A673 (cell line): ENCODE measurements around the gene CHMP1B. TPM values are rescaled to one million over a fixed set of nuclear protein-coding genes. Genes with fewer than 3 reads are reported as not detected.

Source experiments
- Bru-seq: library from RNA; stranded (reverse); fragments of 400-500 nt; gene quantifications from one replicate; lab custom pipeline; 2021; lab: Mats Ljungman, UMichigan
- BruChase-seq, 2 experiments: library from RNA; stranded (reverse); fragments of 400-500 nt; gene quantifications; one replicate each; lab custom pipeline; 2021; lab: Mats Ljungman, UMichigan
- BruUV-seq: library from RNA; stranded (reverse); fragments of 400-500 nt; replicated peaks from 2 replicates; lab custom pipeline; 2021; lab: Mats Ljungman, UMichigan
- CTCF ChIA-PET: fragments of 300-600 bp; sonication (Branson Sonifier 250); formaldehyde crosslinking; loops from one replicate; lab custom pipeline; 2022; ENCODE audit warnings: antibody characterized with exemption; lab: Charles Lee
- POLR2A ChIA-PET: fragments of 300-600 bp; sonication (Branson Sonifier 250); formaldehyde crosslinking; loops from one replicate; lab custom pipeline; 2022; ENCODE audit warnings: antibody characterized with exemption; ENCODE audit not compliant: low non-redundant PET; lab: Charles Lee
- DNase-seq: peaks from one replicate; pipeline ENCODE4 v3.0.0-alpha.2; 2015; ENCODE audit warnings: low spot score
- H3K27ac ChIP-seq: fragments of 200-600 bp; sonication (generic); 2 replicates; pipeline ENCODE4 v1.5.1; 2016; ENCODE audit warnings: mixed run types, low read depth, mild to moderate bottlenecking, mixed read lengths, antibody characterized with exemption, low read length; ENCODE audit not compliant: poor library complexity, severe bottlenecking
- H3K27me3 ChIP-seq: fragments of 200-600 bp; sonication (generic); replicated peaks from 2 replicates; pipeline ENCODE4 v1.6.1; 2017; ENCODE audit warnings: mixed run types, low read depth, mild to moderate bottlenecking, mixed read lengths, antibody characterized with exemption, low read length; ENCODE audit not compliant: insufficient read depth, poor library complexity
- H3K36me3 ChIP-seq: fragments of 200-600 bp; sonication (generic); 2 replicates; pipeline ENCODE4 v1.6.1; 2016; ENCODE audit warnings: mixed run types, mild to moderate bottlenecking, mixed read lengths, antibody characterized with exemption, low read length; ENCODE audit not compliant: insufficient read depth, poor library complexity, severe bottlenecking
- H3K4me1 ChIP-seq: fragments of 200-600 bp; sonication (generic); 2 replicates; pipeline ENCODE4 v1.6.1; 2017; ENCODE audit warnings: mixed run types, mild to moderate bottlenecking, mixed read lengths, antibody characterized with exemption, low read length; ENCODE audit not compliant: insufficient read depth, poor library complexity, severe bottlenecking
- H3K4me3 ChIP-seq: fragments of 200-600 bp; sonication (generic); 2 replicates; pipeline ENCODE4 v1.5.1; 2016; ENCODE audit warnings: low read depth, mixed run types, mild to moderate bottlenecking, mixed read lengths, low read length; ENCODE audit not compliant: poor library complexity, severe bottlenecking
- H3K9me3 ChIP-seq: fragments of 200-600 bp; sonication (generic); 2 replicates; pipeline ENCODE4 v1.6.1; 2016; ENCODE audit warnings: mixed run types, low read depth, mild to moderate bottlenecking, mixed read lengths, antibody characterized with exemption, low read length; ENCODE audit not compliant: poor library complexity, severe bottlenecking
- EZH2 ChIP-seq: fragments of 200-600 bp; sonication (generic); IDR thresholded peaks from 2 replicates; pipeline ENCODE4 v1.6.1; 2017; ENCODE audit warnings: borderline replicate concordance, low read depth, mild to moderate bottlenecking, mixed read lengths, antibody characterized with exemption, low read length; ENCODE audit not compliant: poor library complexity, severe bottlenecking
- intact Hi-C: fragments of 100-400 bp; cut with micrococcal nuclease; formaldehyde crosslinking; loops from one replicate; pipeline ENCODE4 v1.10.0; 2022; ENCODE audit not compliant: unreplicated experiment
- long read RNA-seq: library from polyadenylated mRNA; stranded (forward); transcript quantifications from one replicate; pipeline ENCODE4 v2.0.0, GENCODE V29; 2022
- total RNA-seq: library from RNA; stranded (reverse); gene quantifications from 2 replicates; pipeline ENCODE4 v1.2.3, GENCODE V29; 2021
- TF ChIP-seq, protein P1 (sequence below): fragments of 300-800, 200-600 bp; sonication (generic); conservative IDR thresholded peaks from 2 replicates; pipeline ENCODE4 v1.5.1; 2017; ENCODE audit warnings: low read depth, mild to moderate bottlenecking, antibody characterized with exemption, low read length, moderate library complexity, mixed read lengths

CHMP1B gene, protein sequence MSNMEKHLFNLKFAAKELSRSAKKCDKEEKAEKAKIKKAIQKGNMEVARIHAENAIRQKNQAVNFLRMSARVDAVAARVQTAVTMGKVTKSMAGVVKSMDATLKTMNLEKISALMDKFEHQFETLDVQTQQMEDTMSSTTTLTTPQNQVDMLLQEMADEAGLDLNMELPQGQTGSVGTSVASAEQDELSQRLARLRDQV
- total RNA-seq = 17.1 and 19.1 TPM in 2 replicates
- Bru-seq, nascent RNA = percentile 85 among the genes with signal in this experiment
- percentile 97 among the genes with signal in this experiment for BruChase-seq, experiment 1, labeled RNA remaining after a 2-hour chase
- percentile 92 among the genes with signal in this experiment for BruChase-seq, experiment 2, labeled RNA remaining after a 6-hour chase
- long read RNA-seq, transcript CHMP1B-201 (1 exons, 3,054 nt) = major isoform, 49 of 49 reads
- long read RNA-seq, partial matches to known transcripts = 0 of 49 reads
- long read RNA-seq, other reads (novel, unspliced or antisense) = 0 of 49 reads

DNA sequence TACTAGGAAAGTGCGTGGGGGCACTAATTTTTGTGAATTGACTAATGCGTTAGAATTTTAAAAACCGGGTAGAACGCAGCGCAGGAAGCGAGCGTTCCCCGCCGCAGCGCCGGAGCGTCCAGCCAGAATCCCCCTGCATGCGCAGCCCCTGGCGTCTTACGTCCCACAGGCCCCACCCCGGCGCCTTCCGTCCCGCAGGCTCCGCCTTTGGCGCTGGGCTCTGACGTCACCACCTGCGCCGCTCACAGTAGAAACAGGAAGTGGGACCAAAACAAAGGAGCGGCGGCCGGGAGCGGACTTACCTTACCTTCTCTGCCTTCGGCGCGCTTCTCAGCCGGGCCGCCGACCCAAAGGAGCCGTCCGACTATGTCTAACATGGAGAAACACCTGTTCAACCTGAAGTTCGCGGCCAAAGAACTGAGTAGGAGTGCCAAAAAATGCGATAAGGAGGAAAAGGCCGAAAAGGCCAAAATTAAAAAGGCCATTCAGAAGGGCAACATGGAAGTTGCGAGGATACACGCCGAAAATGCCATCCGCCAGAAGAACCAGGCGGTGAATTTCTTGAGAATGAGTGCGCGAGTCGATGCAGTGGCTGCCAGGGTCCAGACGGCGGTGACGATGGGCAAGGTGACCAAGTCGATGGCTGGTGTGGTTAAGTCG is at the start of gene CHMP1B:
TSS of gene CHMP1B (plus strand) at position 268 of the 660 bp plus-strand sequence. CDS start at position 367, 99 bp downstream.
- POLR2A ChIA-PET = no interaction called here
- Histone ChIP-seq H3K4me1 (peaks cover 3% of the 10 kb centered on the region), H3K27ac (peak within 1 kb of the TSS; percentile 80), H3K36me3 (no peaks in the 10 kb centered on the region), H3K9me3 (no peaks in the 10 kb centered on the region), H3K4me3 (peak within 1 kb of the TSS; percentile 82), H3K27me3 (peaks cover 4% of the 10 kb centered on the region)
- BruUV-seq = no TSS peak
- intact Hi-C loops = loop anchor here (10.0 kb wide), 1 partner anchor 134 kb away; the partner anchor contains the start of gene IMPA2
- CTCF ChIA-PET = no interaction called here
- peak; percentile 98 for DNase-seq
- TF ChIP-seq, protein P1, sequence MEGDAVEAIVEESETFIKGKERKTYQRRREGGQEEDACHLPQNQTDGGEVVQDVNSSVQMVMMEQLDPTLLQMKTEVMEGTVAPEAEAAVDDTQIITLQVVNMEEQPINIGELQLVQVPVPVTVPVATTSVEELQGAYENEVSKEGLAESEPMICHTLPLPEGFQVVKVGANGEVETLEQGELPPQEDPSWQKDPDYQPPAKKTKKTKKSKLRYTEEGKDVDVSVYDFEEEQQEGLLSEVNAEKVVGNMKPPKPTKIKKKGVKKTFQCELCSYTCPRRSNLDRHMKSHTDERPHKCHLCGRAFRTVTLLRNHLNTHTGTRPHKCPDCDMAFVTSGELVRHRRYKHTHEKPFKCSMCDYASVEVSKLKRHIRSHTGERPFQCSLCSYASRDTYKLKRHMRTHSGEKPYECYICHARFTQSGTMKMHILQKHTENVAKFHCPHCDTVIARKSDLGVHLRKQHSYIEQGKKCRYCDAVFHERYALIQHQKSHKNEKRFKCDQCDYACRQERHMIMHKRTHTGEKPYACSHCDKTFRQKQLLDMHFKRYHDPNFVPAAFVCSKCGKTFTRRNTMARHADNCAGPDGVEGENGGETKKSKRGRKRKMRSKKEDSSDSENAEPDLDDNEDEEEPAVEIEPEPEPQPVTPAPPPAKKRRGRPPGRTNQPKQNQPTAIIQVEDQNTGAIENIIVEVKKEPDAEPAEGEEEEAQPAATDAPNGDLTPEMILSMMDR = no peak
- TF ChIP-seq EZH2 = no peak

DNA sequence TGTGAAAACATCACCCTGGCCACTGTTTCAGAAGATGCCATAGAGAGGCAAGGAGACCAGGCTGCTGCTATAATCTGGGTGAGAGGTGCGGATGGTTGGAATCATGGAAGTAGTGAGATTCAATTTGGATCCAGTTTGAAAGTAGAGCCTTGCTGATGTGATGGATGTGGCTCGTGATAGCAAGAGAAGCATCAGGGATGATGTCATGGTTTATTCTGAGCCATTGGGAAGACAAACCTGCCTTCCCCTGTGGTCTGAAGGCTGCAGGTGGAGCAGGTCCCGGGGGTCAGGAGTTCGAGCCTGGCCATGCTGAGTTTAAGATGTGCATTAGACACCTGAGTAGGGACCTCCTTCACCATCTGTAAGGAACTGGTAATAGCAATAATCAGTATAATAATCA is 49.6 kb upstream of the CHMP1B start:
- H3K4me3 ChIP-seq = no peak overlapping the region
- ChIA-PET CTCF (no interaction called here), POLR2A (no interaction called here)
- H3K4me1 ChIP-seq = no peaks in the 10 kb centered on the region
- H3K27ac ChIP-seq = no peak overlapping the region
- no TSS peak for BruUV-seq
- TF ChIP-seq, protein P1 = no peak
- H3K36me3 ChIP-seq = no peaks in the 10 kb centered on the region
- H3K9me3 ChIP-seq = no peaks in the 10 kb centered on the region
- intact Hi-C loops = no loop called here
- H3K27me3 ChIP-seq = peaks cover 29% of the 10 kb centered on the region
- DNase-seq = no peak

DNA sequence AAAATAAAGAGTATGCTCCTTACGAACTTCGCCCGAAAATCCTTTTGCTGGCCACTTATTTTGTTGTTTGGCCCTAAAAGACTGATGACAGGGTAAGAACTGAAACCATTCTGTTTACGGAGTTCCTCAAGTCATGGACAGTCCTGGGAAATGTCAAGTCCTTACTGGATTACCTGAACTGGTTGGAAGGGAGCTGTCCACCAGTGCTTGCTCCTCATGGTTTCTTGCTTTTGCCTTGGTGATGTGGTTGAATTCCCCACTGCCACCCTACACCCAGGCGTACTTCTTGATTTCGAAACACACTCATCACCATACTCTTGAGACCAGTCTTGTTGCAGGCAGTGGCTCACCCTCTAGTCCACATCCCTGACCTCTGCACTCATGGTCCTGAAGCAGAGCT is 49.1 kb upstream of the CHMP1B start:
- intact Hi-C loops = no loop called here
- CTCF ChIA-PET = no interaction called here

More for the DNA sequence above, 49.1 kb upstream of the CHMP1B start:
- Histone ChIP-seq H3K4me3 (no peak overlapping the region), H3K27ac (no peak overlapping the region), H3K36me3 (no peaks in the 10 kb centered on the region), H3K4me1 (no peaks in the 10 kb centered on the region), H3K9me3 (no peaks in the 10 kb centered on the region), H3K27me3 (peaks cover 29% of the 10 kb centered on the region)
- POLR2A ChIA-PET = no interaction called here
- TF ChIP-seq, protein P1 = no peak
- no peak for TF ChIP-seq EZH2
- no TSS peak for BruUV-seq
- DNase-seq = no peak
